RWPE2 (cell line): Measurements from ENCODE around the gene STARD9.

Experiments
- ATAC-seq: fragments of 200-7000 bp; cut with Tn5 transposase; 3 replicates; pipeline ENCODE4 v1.9.1; 2021; ENCODE audit warnings: low read depth
- DNase-seq: peaks from one replicate; pipeline ENCODE4 v3.0.0-alpha.2; 2020; ENCODE audit warnings: low spot score
- H3K27ac ChIP-seq: fragments of 450-650 bp; 2 replicates; pipeline ENCODE4 v1.5.1; 2017; ENCODE audit warnings: mild to moderate bottlenecking; ENCODE audit not compliant: poor library complexity, severe bottlenecking
- H3K27me3 ChIP-seq: fragments of 250-450 bp; sonication (Bioruptor Pico); 2 replicates; pipeline ENCODE4 v1.5.1; 2021; ENCODE audit warnings: mild to moderate bottlenecking, moderate library complexity; ENCODE audit not compliant: insufficient read depth, poor library complexity, severe bottlenecking
- H3K36me3 ChIP-seq: fragments of 250-450 bp; sonication (Bioruptor Pico); 2 replicates; pipeline ENCODE4 v1.5.1; 2020; ENCODE audit warnings: low read depth, mild to moderate bottlenecking, moderate library complexity
- H3K4me1 ChIP-seq: fragments of 250-450 bp; sonication (Bioruptor Pico); 2 replicates; pipeline ENCODE4 v1.5.1; 2021; ENCODE audit warnings: mild to moderate bottlenecking, moderate library complexity; ENCODE audit not compliant: insufficient read depth, poor library complexity, severe bottlenecking
- H3K4me3 ChIP-seq: fragments of 250-450 bp; sonication (Bioruptor Pico); 2 replicates; pipeline ENCODE4 v1.5.1; 2021; ENCODE audit warnings: mild to moderate bottlenecking, moderate library complexity; ENCODE audit not compliant: severe bottlenecking
- H3K9me3 ChIP-seq: fragments of 250-450 bp; sonication (Bioruptor Pico); 2 replicates; pipeline ENCODE4 v1.5.1; 2021; ENCODE audit warnings: mild to moderate bottlenecking, moderate library complexity; ENCODE audit not compliant: severe bottlenecking
- TF ChIP-seq, protein P1 (sequence below): fragments of 450-650 bp; IDR thresholded peaks from one replicate; pipeline ENCODE4 v1.5.1; 2017; ENCODE audit warnings: mild to moderate bottlenecking, moderate library complexity; ENCODE audit not compliant: poor library complexity, severe bottlenecking

STARD9 gene

DNA sequence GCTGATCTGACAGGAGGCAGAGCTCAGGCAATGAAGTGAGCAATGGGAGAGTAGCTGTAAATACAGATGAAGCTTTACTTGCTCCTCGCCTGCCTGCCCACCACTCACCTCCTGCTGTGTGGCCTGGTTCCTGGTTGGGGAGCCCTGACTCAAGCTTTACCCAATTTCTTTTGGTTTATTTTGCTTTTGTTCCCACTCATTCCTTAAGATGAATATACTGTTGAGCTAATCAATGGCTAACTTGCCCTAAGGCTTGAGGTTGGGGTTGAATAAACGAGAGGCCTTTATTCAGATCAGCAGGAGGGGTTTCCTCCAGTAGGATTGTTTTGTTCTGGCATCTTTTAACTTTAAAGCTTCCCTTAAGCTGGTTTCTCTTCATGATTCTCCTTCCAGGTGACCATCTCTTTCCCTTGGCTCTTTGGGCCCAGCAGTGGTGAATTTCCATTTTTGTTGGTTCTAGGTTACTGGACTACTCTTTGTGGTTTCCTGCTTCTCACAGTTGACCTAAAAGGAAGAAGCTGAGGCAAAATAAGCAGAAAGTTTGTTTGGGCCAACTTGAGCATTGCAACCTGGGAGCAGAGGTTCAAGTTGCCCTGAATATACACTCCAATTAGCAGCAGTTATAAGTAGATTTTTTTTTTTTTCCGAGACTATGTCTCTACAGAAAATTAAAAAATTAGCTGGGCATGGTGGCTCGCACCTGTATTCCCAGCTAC is 44.4 kb downstream of the STARD9 start:
- H3K9me3 ChIP-seq = no peaks in the 10 kb centered on the region
- no peaks in the 10 kb centered on the region for H3K36me3 ChIP-seq
- no peak overlapping the region for H3K4me3 ChIP-seq
- DNase-seq (no peak), ATAC-seq (no peak)
- no peaks in the 10 kb centered on the region for H3K27me3 ChIP-seq
- TF ChIP-seq, protein P1, sequence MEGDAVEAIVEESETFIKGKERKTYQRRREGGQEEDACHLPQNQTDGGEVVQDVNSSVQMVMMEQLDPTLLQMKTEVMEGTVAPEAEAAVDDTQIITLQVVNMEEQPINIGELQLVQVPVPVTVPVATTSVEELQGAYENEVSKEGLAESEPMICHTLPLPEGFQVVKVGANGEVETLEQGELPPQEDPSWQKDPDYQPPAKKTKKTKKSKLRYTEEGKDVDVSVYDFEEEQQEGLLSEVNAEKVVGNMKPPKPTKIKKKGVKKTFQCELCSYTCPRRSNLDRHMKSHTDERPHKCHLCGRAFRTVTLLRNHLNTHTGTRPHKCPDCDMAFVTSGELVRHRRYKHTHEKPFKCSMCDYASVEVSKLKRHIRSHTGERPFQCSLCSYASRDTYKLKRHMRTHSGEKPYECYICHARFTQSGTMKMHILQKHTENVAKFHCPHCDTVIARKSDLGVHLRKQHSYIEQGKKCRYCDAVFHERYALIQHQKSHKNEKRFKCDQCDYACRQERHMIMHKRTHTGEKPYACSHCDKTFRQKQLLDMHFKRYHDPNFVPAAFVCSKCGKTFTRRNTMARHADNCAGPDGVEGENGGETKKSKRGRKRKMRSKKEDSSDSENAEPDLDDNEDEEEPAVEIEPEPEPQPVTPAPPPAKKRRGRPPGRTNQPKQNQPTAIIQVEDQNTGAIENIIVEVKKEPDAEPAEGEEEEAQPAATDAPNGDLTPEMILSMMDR = no peak
- no peak overlapping the region for H3K27ac ChIP-seq
- no peaks in the 10 kb centered on the region for H3K4me1 ChIP-seq

DNA sequence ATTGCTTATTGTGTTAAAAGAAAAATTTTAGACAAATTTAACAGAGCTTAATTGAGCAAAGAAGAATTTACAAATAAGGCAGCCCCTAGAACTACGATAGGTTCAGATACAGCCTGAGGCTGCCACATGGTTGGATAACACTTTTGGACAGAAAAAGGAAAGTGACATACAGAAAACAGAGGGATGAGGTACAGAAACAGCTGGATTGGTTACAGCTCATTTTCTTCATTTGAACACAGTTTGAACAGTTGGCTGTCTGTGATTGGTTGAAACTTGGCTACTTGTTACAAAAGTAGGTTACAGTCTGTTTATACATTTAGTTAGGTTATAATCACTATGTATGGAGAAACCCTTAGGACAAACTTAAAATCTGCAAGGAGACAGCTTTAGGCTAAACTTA is 46.0 kb downstream of the STARD9 start:
- ATAC-seq (no peak), DNase-seq (no peak)
- Histone ChIP-seq H3K36me3 (no peaks in the 10 kb centered on the region), H3K27me3 (no peaks in the 10 kb centered on the region), H3K27ac (no peak overlapping the region), H3K4me1 (no peaks in the 10 kb centered on the region), H3K4me3 (no peak overlapping the region), H3K9me3 (no peaks in the 10 kb centered on the region)
- TF ChIP-seq, protein P1 = no peak

DNA sequence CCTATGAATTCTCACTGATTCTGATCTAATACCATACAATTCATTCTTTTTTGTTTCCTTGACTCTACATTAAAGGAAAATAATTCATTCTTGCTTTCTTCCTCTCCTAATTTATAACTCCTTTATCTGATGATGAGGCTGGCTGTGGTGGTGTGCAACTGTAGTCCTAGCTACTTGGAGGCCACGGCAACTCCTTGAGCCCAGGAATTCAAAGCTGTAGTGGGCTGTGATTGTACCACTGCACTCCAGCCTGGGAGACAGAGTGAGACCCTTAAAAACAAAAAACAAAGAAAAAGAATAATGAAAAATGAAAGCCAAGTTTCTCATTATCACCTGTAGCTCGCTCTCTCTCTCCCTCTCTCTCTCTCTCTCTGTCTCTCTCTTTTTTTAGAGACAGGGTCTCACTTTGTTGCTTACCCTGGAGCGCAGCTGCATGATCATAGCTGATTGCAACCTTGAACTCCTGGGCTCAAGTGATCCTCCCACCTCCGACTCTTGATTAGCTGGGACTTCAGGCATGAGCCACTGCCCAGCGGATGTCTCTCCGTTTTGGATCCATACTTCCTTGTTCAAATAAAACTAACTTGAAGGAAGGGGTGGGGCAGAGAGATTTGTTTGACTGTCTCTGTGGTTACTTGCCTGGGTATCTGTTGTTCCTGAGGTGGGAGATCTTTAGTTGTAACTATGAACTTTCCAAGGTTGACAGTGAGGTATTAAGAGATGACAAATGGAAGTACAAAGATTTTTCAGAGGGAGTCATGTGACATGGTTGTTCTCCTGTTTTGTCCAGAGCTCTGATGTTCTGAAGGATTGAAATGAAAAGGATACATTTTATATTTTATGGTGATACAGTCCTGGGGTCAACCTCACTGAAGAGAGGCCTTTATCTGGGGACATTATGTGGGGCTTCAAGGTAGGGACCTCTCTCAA is 46.9 kb downstream of the STARD9 start:
- H3K36me3 ChIP-seq = no peaks in the 10 kb centered on the region
- no peak overlapping the region for H3K4me3 ChIP-seq
- ATAC-seq (no peak), DNase-seq (no peak)
- TF ChIP-seq, protein P1 = no peak
- H3K9me3 ChIP-seq = no peaks in the 10 kb centered on the region
- H3K4me1 ChIP-seq = no peaks in the 10 kb centered on the region
- H3K27ac ChIP-seq = no peak overlapping the region
- no peaks in the 10 kb centered on the region for H3K27me3 ChIP-seq

DNA sequence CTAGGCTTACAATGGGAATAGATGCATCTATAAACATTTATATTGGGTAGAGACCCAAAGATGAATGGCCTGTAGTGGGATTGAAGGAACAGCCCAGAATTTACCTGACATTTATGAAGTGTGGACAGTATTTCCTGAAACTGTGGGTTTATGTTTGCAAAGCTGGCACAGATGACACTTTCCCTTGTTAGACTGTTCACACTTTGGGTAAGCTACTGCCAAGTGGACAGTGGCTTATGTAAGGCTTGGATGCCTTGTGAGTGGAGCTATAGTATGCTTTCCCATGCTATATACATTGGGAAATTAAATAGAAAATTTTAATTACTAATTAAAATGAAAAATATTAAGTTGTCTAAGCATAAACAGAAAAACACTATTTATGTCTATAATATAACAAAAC is 48.5 kb downstream of the STARD9 start:
- ATAC-seq (no peak), DNase-seq (no peak)
- TF ChIP-seq, protein P1 = no peak

More for the DNA sequence above, 48.5 kb downstream of the STARD9 start:
- no peaks in the 10 kb centered on the region for H3K27me3 ChIP-seq
- no peaks in the 10 kb centered on the region for H3K9me3 ChIP-seq
- no peak overlapping the region for H3K27ac ChIP-seq
- no peaks in the 10 kb centered on the region for H3K36me3 ChIP-seq
- H3K4me3 ChIP-seq = no peak overlapping the region
- no peaks in the 10 kb centered on the region for H3K4me1 ChIP-seq
